Common myeloid progenitor, CD34-positive (primary cell): Measurements from ENCODE around the gene MTFR1L. TPM values are rescaled to one million over a fixed set of nuclear protein-coding genes. Genes with fewer than 3 reads are reported as not detected.

Source experiments
- CTCF ChIA-PET: fragments of 350-600 bp; sonication (Branson Sonifier 250); formaldehyde crosslinking; loops from one replicate; lab custom pipeline; 2021; ENCODE audit warnings: antibody characterized with exemption; lab: Charles Lee
- POLR2A ChIA-PET: fragments of 350-600 bp; sonication (Branson Sonifier 250); formaldehyde crosslinking; loops from one replicate; lab custom pipeline; 2021; ENCODE audit warnings: antibody characterized with exemption; lab: Charles Lee
- DNase-seq, 3 donors: peaks; one replicate each; pipeline versions ENCODE4 v3.0.0 to v3.0.0-alpha.2; 2013
- H3K27ac ChIP-seq, 2 experiments: 1 replicate in 1 of 2; 2 replicates in 1 of 2; pipeline ENCODE4 v1.7.0; 2013; ENCODE audit warnings: inconsistent platforms in 2 of 2, low read length in 2 of 2, mild to moderate bottlenecking in 2 of 2, low read depth in 1 of 2, moderate library complexity in 1 of 2; ENCODE audit not compliant: severe bottlenecking in 2 of 2, insufficient read depth in 1 of 2, poor library complexity in 1 of 2
- H3K27me3 ChIP-seq, 5 experiments: replicated peaks in 2 of 5; 1 replicate in 3 of 5; 2 replicates in 2 of 5; pipeline versions ENCODE4 v1.6.1 to v1.7.0; 2013; ENCODE audit warnings: low read length in 4 of 5, mild to moderate bottlenecking in 2 of 5, moderate library complexity in 2 of 5, inconsistent platforms in 1 of 5; ENCODE audit not compliant: insufficient read depth in 5 of 5, control insufficient read depth in 4 of 5
- H3K36me3 ChIP-seq, 4 experiments: 1 replicate in 2 of 4; 2 replicates in 2 of 4; pipeline versions ENCODE4 v1.6.1 to v1.7.0; 2013; ENCODE audit warnings: low read length in 3 of 4, control low read depth in 1 of 4, mild to moderate bottlenecking in 1 of 4; ENCODE audit not compliant: control insufficient read depth in 4 of 4, insufficient read depth in 4 of 4
- H3K4me1 ChIP-seq, 4 experiments: 1 replicate in 3 of 4; 2 replicates in 1 of 4; pipeline versions ENCODE4 v1.6.1 to v1.7.1; 2013; ENCODE audit warnings: low read length in 3 of 4, mild to moderate bottlenecking in 3 of 4, control low read depth in 1 of 4, inconsistent platforms in 1 of 4, moderate library complexity in 1 of 4; ENCODE audit not compliant: control insufficient read depth in 4 of 4, insufficient read depth in 4 of 4; ENCODE audit errors: control extremely low read depth in 1 of 4
- H3K4me3 ChIP-seq, 7 experiments: 1 replicate in 4 of 7; 2 replicates in 3 of 7; pipeline versions ENCODE4 v1.5.1 to v1.7.0; 2013; ENCODE audit warnings: mild to moderate bottlenecking in 7 of 7, low read length in 6 of 7, moderate library complexity in 6 of 7, inconsistent platforms in 2 of 7, low read depth in 2 of 7, control low read depth in 1 of 7; ENCODE audit not compliant: insufficient read depth in 4 of 7, control insufficient read depth in 1 of 7; ENCODE audit errors: extremely low read depth in 1 of 7
- H3K9me3 ChIP-seq, 5 experiments: 1 replicate in 4 of 5; 2 replicates in 1 of 5; pipeline versions ENCODE4 v1.6.1 to v1.7.1; 2013; ENCODE audit warnings: low read length in 4 of 5, mild to moderate bottlenecking in 2 of 5, inconsistent platforms in 1 of 5, low read depth in 1 of 5, moderate library complexity in 1 of 5; ENCODE audit not compliant: control insufficient read depth in 4 of 5, insufficient read depth in 2 of 5; ENCODE audit errors: control extremely low read depth in 1 of 5
- WGBS: methylation state at CpG from one replicate; pipeline ENCODE4 v1.1.5; 2013; ENCODE audit not compliant: insufficient coverage; 5-methylcytosine and 5-hydroxymethylcytosine counted together
- polyA plus RNA-seq: library from polyadenylated mRNA; unstranded; fragments of 120-200 nt; gene quantifications from one replicate; pipeline ENCODE4 v1.2.1, GENCODE V29; 2013

The MTFR1L gene
- 47.2 TPM for polyA plus RNA-seq

DNA sequence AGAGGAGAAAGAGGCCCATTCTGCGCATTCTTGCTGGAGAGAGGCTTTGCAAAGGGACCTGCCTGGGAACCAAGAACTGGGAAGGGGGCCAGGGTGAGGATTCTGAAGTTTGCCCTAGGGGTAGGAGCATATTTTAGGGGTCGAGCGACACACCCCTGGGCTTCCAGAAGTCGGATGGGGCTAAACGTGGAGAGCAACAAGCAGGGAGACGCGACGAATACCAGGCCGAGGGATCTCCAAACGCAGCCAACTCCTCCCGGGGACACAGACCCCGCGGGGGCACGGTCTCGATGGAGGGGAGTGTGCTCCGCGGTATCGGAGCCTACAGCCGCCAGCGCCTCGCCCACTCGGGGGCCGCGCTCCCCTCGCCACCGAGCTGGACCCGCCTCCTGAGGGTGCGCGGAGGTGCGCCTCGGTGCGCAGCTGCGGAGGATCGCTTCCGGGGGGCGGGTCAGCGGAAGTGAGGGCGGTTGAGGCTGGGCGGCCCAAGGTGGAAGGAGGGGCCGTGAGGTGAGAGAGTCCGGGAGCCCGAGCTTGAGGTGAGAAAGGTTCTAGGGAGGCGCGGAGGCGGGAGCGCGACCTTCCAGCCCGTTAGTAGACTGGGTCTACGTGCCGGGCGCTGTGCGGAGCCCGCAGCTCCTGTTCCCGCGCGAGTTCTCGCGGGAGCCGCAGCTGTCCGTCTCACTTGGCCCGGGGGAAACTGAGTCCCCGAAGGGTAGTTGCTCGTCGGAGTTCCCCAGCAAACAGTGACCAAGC lies at the start of gene MTFR1L:
TSS of gene MTFR1L (plus strand) at position 464 of the 756 bp plus-strand sequence. CDS start 3,151 bp downstream, outside the sequence.
- peak; percentile 84 to 93 (median 90) for DNase-seq
- CTCF ChIA-PET = interaction anchor here (0.8 to 2.7 kb wide), 4 partner anchors 10 to 76 kb away, joined by 3 to 8 read pairs (median 3); no protein-coding TSS in a partner anchor
- H3K27ac ChIP-seq = peak within 1 kb of the TSS; percentile 58 to 87
- peak within 1 kb of the TSS; percentile 72 to 93 (median 88) for H3K4me3 ChIP-seq
- POLR2A ChIA-PET = interaction anchor here (0.6 to 1.3 kb wide), 4 partner anchors 10 to 1106 kb away, joined by 3 to 4 read pairs (median 4); partner anchors contain the start of gene PAFAH2
- H3K4me1 ChIP-seq = peaks cover 6 to 36% (median 32%) of the 10 kb centered on the region in 4 experiments
- peaks cover 0 to 23% (median 17%) of the 10 kb centered on the region in 4 experiments for H3K36me3 ChIP-seq
- H3K9me3 ChIP-seq = no peaks in the 10 kb centered on the region
- under 1% methylated on average over 55 of the region's 64 CpGs for WGBS
- no peaks in the 10 kb centered on the region for H3K27me3 ChIP-seq

DNA sequence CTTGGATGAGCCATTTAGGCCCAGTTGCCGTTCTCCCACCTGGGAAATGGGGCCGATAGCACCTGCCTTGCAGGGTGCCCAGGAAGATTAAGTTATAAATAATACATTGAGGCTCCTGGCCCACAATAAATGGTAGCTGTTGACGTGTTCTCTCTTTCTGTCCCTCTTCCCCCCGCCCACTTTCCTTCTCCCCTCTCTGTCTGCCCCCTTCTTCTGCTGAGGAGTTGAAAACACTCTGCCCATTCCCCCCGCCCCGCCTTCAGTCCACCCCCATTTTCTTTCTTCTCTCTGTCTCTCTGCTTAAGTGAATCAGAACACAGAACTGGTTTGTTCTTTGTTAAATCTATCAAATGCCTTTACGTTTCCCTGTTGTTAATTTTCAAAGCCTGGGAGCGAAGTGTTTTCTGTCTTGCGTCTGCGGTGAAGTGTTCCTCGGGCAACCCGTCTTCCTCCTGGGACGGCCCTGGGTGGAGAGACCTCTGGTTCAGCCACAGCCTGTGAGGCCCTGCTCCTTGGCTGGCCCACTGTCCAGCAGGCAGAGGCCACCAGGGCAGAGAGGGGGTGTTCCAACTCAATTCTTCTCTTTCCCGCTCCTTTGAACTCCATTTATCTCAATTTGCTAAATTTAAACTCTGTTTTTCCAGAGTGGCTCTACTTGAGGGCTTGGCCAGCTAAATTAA lies 49.1 kb upstream of the MTFR1L start:
- Histone ChIP-seq H3K4me1 (peaks cover 14 to 84% (median 66%) of the 10 kb centered on the region in 4 experiments), H3K27me3 (no peaks in the 10 kb centered on the region), H3K36me3 (no peaks in the 10 kb centered on the region), H3K4me3 (peak overlapping the region in 3 of 7 experiments; percentile 32 to 51 (median 51)), H3K27ac (no peak overlapping the region), H3K9me3 (no peaks in the 10 kb centered on the region)
- ChIA-PET POLR2A (no interaction called here), CTCF (interaction anchor here (1.1 to 3.9 kb wide), 3 partner anchors 12 to 27 kb away, joined by 3 to 13 read pairs (median 5); no protein-coding TSS in a partner anchor)
- DNase-seq = no peak
- WGBS = 65% methylated on average over 7 of the region's 14 CpGs

DNA sequence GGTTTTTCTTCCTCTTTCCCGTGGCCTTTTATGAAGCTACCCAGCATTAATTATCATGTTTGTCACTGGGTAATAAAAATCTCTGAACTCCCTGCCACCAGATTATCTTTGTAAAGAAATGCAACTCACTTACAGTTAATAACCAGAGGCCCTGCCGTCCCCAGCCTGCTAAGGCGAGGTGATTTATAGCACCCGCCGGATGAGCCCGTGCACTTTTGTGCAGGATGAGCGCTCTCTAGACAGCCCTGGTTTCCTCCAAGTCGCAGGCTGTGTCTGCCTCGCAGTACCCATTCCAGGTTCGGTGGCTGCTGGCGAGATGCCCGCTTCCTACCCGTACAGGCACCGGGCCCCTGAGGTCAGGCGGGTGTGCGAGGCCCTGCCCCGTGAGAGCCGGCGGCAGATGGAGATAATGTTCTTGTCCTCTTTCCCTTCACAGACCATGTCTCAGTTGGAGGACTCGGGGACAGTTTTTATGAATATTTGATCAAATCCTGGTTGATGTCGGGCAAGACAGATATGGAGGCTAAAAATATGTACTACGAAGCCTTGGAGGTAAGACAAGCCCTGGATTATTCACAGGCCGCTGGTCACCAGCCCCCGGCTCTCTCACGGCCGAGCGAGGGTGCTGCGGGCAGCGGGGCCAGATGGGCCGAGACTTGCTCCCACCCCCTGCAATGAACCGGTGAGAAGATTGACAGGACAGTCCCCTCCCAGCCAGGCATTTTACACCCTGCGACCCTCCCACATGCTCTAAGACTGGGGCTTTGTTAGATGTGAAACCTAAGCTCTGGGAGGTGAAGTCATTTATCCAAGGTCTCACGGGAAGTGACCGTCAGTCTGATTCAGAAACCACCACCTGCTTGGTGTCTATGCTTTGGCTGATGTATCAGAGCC lies 48.3 kb upstream of the MTFR1L start:
- 13% methylated on average over 31 of the region's 34 CpGs for WGBS
- Histone ChIP-seq H3K27me3 (no peaks in the 10 kb centered on the region), H3K27ac (no peak overlapping the region), H3K9me3 (no peaks in the 10 kb centered on the region), H3K36me3 (no peaks in the 10 kb centered on the region), H3K4me3 (peak overlapping the region in 3 of 7 experiments; percentile 32 to 51 (median 51)), H3K4me1 (peaks cover 8 to 78% (median 61%) of the 10 kb centered on the region in 4 experiments)
- peak; percentile 65 to 94 (median 92) for DNase-seq
- POLR2A ChIA-PET = no interaction called here
- CTCF ChIA-PET = interaction anchor here (0.9 to 3.9 kb wide), 6 partner anchors 11 to 67 kb away, joined by 3 to 13 read pairs (median 3); no protein-coding TSS in a partner anchor

DNA sequence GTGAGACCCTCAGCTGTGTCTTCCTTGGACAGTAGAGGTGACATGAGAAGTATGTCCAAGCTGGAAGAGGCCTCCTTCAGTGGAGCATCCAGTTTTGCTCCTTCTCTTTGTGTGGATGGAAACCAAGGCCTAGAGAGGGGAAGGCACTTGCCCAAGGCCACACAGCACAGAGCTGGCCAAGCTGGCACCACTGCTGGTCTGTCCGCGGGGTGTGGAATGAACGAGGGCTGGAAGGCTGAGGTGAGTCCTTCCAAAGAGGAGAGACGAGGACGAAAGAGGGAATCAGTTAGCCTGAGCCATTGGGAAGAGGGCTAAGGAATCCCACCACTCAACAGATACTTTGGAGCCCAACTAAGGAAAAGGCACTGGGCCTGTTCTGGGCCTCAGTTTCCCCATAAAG lies 47.6 kb upstream of the MTFR1L start:
- peaks cover 8 to 71% (median 57%) of the 10 kb centered on the region in 4 experiments for H3K4me1 ChIP-seq
- POLR2A ChIA-PET = no interaction called here
- H3K27ac ChIP-seq = no peak overlapping the region
- DNase-seq = no peak
- CTCF ChIA-PET = interaction anchor here (0.9 to 3.9 kb wide), 5 partner anchors 10 to 67 kb away, joined by 3 to 13 read pairs (median 3); no protein-coding TSS in a partner anchor
- no peaks in the 10 kb centered on the region for H3K9me3 ChIP-seq
- no peak overlapping the region for H3K4me3 ChIP-seq
- no peaks in the 10 kb centered on the region for H3K36me3 ChIP-seq
- 96% methylated on average over 5 of the region's 5 CpGs for WGBS
- no peaks in the 10 kb centered on the region for H3K27me3 ChIP-seq

DNA sequence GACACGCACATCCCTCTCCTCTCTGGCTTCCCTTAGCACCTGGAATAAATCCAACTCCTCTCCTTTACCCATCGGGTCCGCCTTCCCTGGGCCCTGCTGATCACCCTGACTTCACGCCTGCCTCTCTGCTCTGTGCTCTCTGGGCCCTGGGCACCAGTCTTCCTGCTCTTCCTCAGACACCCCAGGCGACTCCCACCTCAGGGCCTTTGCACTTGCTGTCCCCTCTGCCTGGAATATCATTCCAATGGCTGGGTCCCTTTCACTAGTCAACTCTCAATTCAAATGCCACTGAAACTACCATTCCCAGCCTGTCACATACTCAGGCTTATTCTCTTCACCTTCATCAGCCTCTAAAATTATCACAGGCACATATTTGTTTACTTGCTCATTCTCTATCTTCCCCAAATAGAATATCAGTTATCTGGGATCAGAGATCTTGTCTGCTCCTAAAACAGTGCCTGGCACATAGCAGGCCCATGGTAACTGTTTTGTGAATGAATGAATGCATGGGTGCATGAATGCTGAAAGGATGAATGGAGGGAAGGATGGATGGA lies 47.0 kb upstream of the MTFR1L start:
- no peak overlapping the region for H3K4me3 ChIP-seq
- no peaks in the 10 kb centered on the region for H3K9me3 ChIP-seq
- H3K27me3 ChIP-seq = no peaks in the 10 kb centered on the region
- POLR2A ChIA-PET = no interaction called here
- H3K27ac ChIP-seq = no peak overlapping the region
- H3K36me3 ChIP-seq = no peaks in the 10 kb centered on the region
- 99% methylated on average over 5 of the region's 5 CpGs for WGBS
- DNase-seq = no peak
- H3K4me1 ChIP-seq = peaks cover 8 to 67% (median 57%) of the 10 kb centered on the region in 4 experiments
- CTCF ChIA-PET = interaction anchor here (0.9 to 3.9 kb wide), 4 partner anchors 14 to 25 kb away, joined by 3 to 13 read pairs (median 6); no protein-coding TSS in a partner anchor

DNA sequence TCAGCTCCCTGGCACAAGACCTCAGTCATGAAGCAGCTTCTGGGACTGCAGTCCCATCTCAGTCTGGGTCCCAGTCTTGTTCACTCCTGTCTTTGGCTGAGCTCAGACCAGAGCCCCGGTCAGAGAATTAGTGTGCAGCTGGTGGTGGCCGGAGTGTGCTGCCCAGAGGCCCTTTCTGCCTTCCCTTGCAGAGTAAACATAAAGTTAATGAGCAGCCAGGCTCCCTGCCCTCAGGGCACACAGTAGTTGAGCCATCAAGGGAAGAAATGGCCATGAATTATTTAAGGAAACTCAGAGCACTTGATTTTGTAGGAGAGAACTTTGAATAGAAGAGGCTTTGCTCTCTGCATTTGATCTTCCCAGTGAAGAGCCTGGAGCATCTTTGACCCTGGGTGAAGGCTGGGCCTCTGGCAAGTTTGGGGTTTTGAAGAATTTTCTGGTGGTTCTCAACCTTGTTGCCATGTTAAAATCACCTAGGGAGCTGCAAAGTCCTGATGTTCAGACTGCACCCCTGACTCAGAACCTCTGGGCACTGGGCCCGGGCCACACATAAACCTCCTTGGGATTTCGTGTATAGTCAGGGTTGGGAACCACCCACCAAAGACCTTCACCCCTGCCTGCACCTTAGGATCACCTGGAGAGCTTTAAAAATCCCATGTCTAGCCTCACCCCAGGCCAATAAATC lies 46.2 kb upstream of the MTFR1L start:
- no peak overlapping the region for H3K27ac ChIP-seq
- no peaks in the 10 kb centered on the region for H3K27me3 ChIP-seq
- H3K4me1 ChIP-seq = peaks cover 8 to 67% (median 57%) of the 10 kb centered on the region in 4 experiments
- ChIA-PET POLR2A (no interaction called here), CTCF (interaction anchor here (1.3 to 3.9 kb wide), 4 partner anchors 15 to 24 kb away, joined by 4 to 13 read pairs (median 6); no protein-coding TSS in a partner anchor)
- H3K9me3 ChIP-seq = no peaks in the 10 kb centered on the region
- H3K36me3 ChIP-seq = no peaks in the 10 kb centered on the region
- no peak for DNase-seq
- no peak overlapping the region for H3K4me3 ChIP-seq
- WGBS = 95% methylated on average over 4 of the region's 4 CpGs
